Keratinocyte (primary cell): ENCODE results near the gene COL20A1. TPM values are rescaled to one million over a fixed set of nuclear protein-coding genes. Genes with fewer than 3 reads are reported as not detected.

Source experiments
- DNase-seq: peaks from one replicate; pipeline ENCODE4 v3.0.0-alpha.2; 2011; ENCODE audit warnings: low read depth, missing footprints, low spot score
- FAIRE-seq: peaks from 2 replicates; lab custom pipeline; 2011; peaks lifted over from hg19 to GRCh38; lab: Jason Lieb, UNC
- H2AFZ ChIP-seq: 2 replicates; pipeline ENCODE4 v1.6.0; 2012; ENCODE audit warnings: low read length, control low read depth, inconsistent platforms; ENCODE audit not compliant: control insufficient read depth
- H3K27ac ChIP-seq: 2 replicates; pipeline ENCODE4 v1.5.1; 2011; ENCODE audit warnings: low read length; ENCODE audit not compliant: control insufficient read depth, insufficient read depth
- H3K27me3 ChIP-seq: 3 replicates; pipeline ENCODE4 v1.6.0; 2011; ENCODE audit warnings: low read length; ENCODE audit not compliant: control insufficient read depth, insufficient read depth; ENCODE audit errors: extremely low read depth
- H3K36me3 ChIP-seq, 2 experiments: 2 replicates in 1 of 2; 3 replicates in 1 of 2; pipeline ENCODE4 v1.5.1; 2011; ENCODE audit warnings: low read length in 2 of 2, mild to moderate bottlenecking in 1 of 2; ENCODE audit not compliant: control insufficient read depth in 2 of 2, insufficient read depth in 2 of 2; ENCODE audit errors: extremely low read depth in 1 of 2
- H3K4me1 ChIP-seq: 3 replicates; pipeline ENCODE4 v1.5.1; 2011; ENCODE audit warnings: low read length; ENCODE audit not compliant: control insufficient read depth, insufficient read depth; ENCODE audit errors: extremely low read depth
- H3K4me2 ChIP-seq: 3 replicates; pipeline ENCODE4 v1.6.0; 2011; ENCODE audit warnings: low read depth, low read length; ENCODE audit not compliant: control insufficient read depth, insufficient read depth; ENCODE audit errors: extremely low read depth
- H3K4me3 ChIP-seq, 3 experiments: fragments of 200-600 bp in 1 of 3; sonication (generic) in 1 of 3; 2 replicates in 2 of 3; 3 replicates in 1 of 3; pipeline ENCODE4 v1.5.1; 2011 to 2016; ENCODE audit warnings: low read length in 3 of 3, mild to moderate bottlenecking in 3 of 3, control low read depth in 2 of 3, inconsistent platforms in 1 of 3, low read depth in 1 of 3, mixed read lengths in 1 of 3, mixed run types in 1 of 3, moderate library complexity in 1 of 3; ENCODE audit not compliant: control insufficient read depth in 2 of 3, insufficient read depth in 2 of 3; ENCODE audit errors: extremely low read depth in 1 of 3
- H3K79me2 ChIP-seq: 2 replicates; pipeline ENCODE4 v1.6.0; 2012; ENCODE audit warnings: low read length; ENCODE audit not compliant: control insufficient read depth, insufficient read depth
- H3K9ac ChIP-seq: 3 replicates; pipeline ENCODE4 v1.6.0; 2011; ENCODE audit warnings: low read length; ENCODE audit not compliant: control insufficient read depth, insufficient read depth; ENCODE audit errors: extremely low read depth
- H3K9me1 ChIP-seq: 3 replicates; pipeline ENCODE4 v1.6.0; 2011; ENCODE audit warnings: low read length; ENCODE audit not compliant: control insufficient read depth, insufficient read depth; ENCODE audit errors: extremely low read depth
- H3K9me3 ChIP-seq: 2 replicates; pipeline ENCODE4 v1.5.1; 2012; ENCODE audit warnings: low read depth, low read length; ENCODE audit not compliant: control insufficient read depth
- H4K20me1 ChIP-seq: 3 replicates; pipeline ENCODE4 v1.6.0; 2011; ENCODE audit warnings: low read length; ENCODE audit not compliant: control insufficient read depth, insufficient read depth; ENCODE audit errors: extremely low read depth
- CTCF ChIP-seq, 3 experiments: IDR thresholded peaks in 1 of 3; conservative IDR thresholded peaks in 1 of 3; optimal IDR thresholded peaks in 1 of 3; 2 replicates in 2 of 3; 3 replicates in 1 of 3; pipeline versions ENCODE3 to v1.5.1; 2011; ENCODE audit warnings: low read length in 3 of 3, mild to moderate bottlenecking in 3 of 3, moderate library complexity in 2 of 3, control low read depth in 1 of 3, inconsistent platforms in 1 of 3; ENCODE audit not compliant: insufficient read depth in 2 of 3; ENCODE audit errors: extremely low read depth in 1 of 3
- EZH2 ChIP-seq: IDR thresholded peaks from one replicate; pipeline ENCODE4 v1.6.1; 2012; ENCODE audit warnings: inconsistent platforms, mild to moderate bottlenecking, low read length, moderate library complexity
- dilution Hi-C: fragments of 300-500 bp; cut with MboI; formaldehyde crosslinking; loops from one replicate; pipeline ENCODE4 v1.7.0; 2020; ENCODE audit warnings: low sequenced_read_pairs; ENCODE audit not compliant: extremely low pct_ligation_motif_present
- polyA plus RNA-seq, 5 experiments: library from polyadenylated mRNA; depleted of rRNA in 3 of 5; stranded (reverse) in 3 of 5; stranded (forward) in 1 of 5; unstranded in 1 of 5; fragments of >200 nt; gene quantifications; 1 replicate in 1 of 5; 2 replicates in 3 of 5; 3 replicates in 1 of 5; pipeline versions ENCODE4 v1.2.1 to v1.2.3, GENCODE V29; 2011 to 2012; ENCODE audit warnings: missing spikeins in 2 of 5, low read depth in 1 of 5, low replicate concordance in 1 of 5

The COL20A1 gene
- polyA plus RNA-seq, 1 donor (not counting 4 experiments of a cell fraction or from before 2014, with no cell fraction given), result not detected

GRCh38 chr20:63262836-63263235, 30.1 kb upstream of the COL20A1 start:
- Histone ChIP-seq H3K4me3 (no peak overlapping the region), H3K79me2 (no peaks in the 10 kb centered on the region), H3K36me3 (no peaks in the 10 kb centered on the region), H3K4me1 (no peaks in the 10 kb centered on the region), H3K27ac (no peak overlapping the region), H3K9ac (no peak overlapping the region), H3K4me2 (no peak overlapping the region), H3K9me3 (no peaks in the 10 kb centered on the region), H3K27me3 (peaks cover 25% of the 10 kb centered on the region), H4K20me1 (no peaks in the 10 kb centered on the region), H2AFZ (no peak overlapping the region), H3K9me1 (no peaks in the 10 kb centered on the region)
- DNase-seq (no peak), FAIRE-seq (no peak)
- TF ChIP-seq CTCF (optimal IDR thresholded peaks at IDR 0.05 in 1 of 3, IDR thresholded peaks at IDR 0.05 in 1 of 3, conservative IDR thresholded peaks at IDR 0.05 in 1 of 3; ENCODE audit: extremely low read depth in 1 of 3, insufficient read depth in 2 of 3, low read length in 3 of 3) (no peak), EZH2 (no peak)
- dilution Hi-C loops, result no loop called here

DNA sequence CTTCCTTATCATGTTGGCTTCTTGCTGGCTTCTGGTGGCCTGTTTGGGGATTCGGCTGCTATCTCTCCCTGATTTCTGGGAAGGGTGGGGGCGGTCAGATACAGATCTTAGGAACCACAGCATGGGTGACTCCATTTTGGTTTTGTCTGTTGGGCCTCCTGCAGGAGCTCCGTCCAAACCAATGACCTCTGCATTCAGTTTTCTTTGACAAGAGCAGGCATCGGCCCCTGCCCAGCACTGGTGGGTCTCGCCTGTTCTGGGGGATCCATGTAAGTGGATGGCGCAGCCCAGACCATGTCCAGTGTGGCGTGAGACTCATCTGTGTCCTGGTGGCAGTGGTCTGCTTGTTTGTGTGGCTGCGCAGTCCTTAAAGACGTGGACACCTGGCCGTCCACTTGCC, 29.0 kb upstream of the COL20A1 start:
- H3K4me3 ChIP-seq, result no peak overlapping the region
- TF ChIP-seq EZH2 (no peak), CTCF (optimal IDR thresholded peaks at IDR 0.05 in 1 of 3, IDR thresholded peaks at IDR 0.05 in 1 of 3, conservative IDR thresholded peaks at IDR 0.05 in 1 of 3; ENCODE audit: extremely low read depth in 1 of 3, insufficient read depth in 2 of 3, low read length in 3 of 3) (no peak)
- dilution Hi-C loops, result no loop called here
- peaks cover 21% of the 10 kb centered on the region for H3K27me3 ChIP-seq
- no peak overlapping the region for H2AFZ ChIP-seq
- no peaks in the 10 kb centered on the region for H3K9me1 ChIP-seq
- H3K4me2 ChIP-seq, result no peak overlapping the region
- FAIRE-seq, result no peak
- no peaks in the 10 kb centered on the region for H3K79me2 ChIP-seq
- peaks cover 7% of the 10 kb centered on the region for H3K4me1 ChIP-seq
- H4K20me1 ChIP-seq, result no peaks in the 10 kb centered on the region
- DNase-seq, result no peak
- no peak overlapping the region for H3K9ac ChIP-seq
- H3K9me3 ChIP-seq, result no peaks in the 10 kb centered on the region
- H3K36me3 ChIP-seq, result no peaks in the 10 kb centered on the region
- no peak overlapping the region for H3K27ac ChIP-seq
